Peyer's patch (tissue), 4 donors: Measurements from ENCODE around the gene TTC29.

ENCODE experiments used
- POLR2A ChIP-seq, 2 donors: fragments of 450-650 bp; IDR thresholded peaks; one replicate each; pipeline ENCODE4 v1.5.1; 2017; ENCODE audit warnings: antibody characterized with exemption in 2 of 2, mild to moderate bottlenecking in 2 of 2, moderate library complexity in 2 of 2
- TF ChIP-seq, protein P1 (sequence below), 6 experiments: fragments of 450-650 bp in 4 of 6; fragments of 200-600 bp in 2 of 6; sonication (generic) in 1 of 6; IDR thresholded peaks; one replicate each; pipeline ENCODE4 v1.5.1; 2017 to 2019; ENCODE audit warnings: antibody characterized with exemption in 6 of 6, mild to moderate bottlenecking in 3 of 6, moderate library complexity in 1 of 6

DNA sequence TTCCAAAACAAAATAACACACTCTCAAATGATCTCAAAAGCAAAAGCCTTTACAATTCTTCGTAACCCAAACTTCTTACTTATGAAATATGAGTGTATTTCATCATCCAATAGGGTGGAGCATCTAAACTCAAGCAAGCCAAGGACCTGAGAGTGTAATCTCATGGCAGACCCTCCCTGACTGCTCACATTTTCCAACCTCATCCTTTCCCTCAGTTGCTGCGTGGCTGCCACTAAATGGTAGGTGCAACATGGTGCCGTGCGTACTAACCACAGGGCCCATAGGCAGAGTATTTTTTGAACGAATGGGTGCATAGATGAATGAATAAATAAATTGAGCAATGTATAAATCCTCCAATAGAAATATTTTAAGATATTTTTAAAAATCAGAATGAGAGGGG is 45.4 kb downstream of the TTC29 start:
- TF ChIP-seq, protein P1, sequence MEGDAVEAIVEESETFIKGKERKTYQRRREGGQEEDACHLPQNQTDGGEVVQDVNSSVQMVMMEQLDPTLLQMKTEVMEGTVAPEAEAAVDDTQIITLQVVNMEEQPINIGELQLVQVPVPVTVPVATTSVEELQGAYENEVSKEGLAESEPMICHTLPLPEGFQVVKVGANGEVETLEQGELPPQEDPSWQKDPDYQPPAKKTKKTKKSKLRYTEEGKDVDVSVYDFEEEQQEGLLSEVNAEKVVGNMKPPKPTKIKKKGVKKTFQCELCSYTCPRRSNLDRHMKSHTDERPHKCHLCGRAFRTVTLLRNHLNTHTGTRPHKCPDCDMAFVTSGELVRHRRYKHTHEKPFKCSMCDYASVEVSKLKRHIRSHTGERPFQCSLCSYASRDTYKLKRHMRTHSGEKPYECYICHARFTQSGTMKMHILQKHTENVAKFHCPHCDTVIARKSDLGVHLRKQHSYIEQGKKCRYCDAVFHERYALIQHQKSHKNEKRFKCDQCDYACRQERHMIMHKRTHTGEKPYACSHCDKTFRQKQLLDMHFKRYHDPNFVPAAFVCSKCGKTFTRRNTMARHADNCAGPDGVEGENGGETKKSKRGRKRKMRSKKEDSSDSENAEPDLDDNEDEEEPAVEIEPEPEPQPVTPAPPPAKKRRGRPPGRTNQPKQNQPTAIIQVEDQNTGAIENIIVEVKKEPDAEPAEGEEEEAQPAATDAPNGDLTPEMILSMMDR (IDR thresholded peaks at IDR 0.05), result no peak
- TF ChIP-seq POLR2A (IDR thresholded peaks at IDR 0.05), result no peak
